HepG2 (cell line): ENCODE measurements around the gene OSBPL8. TPM values are rescaled to one million over a fixed set of nuclear protein-coding genes. Genes with fewer than 3 reads are reported as not detected.
A peak's percentile ranks its signal among the peaks of the same experiment; 100 is the strongest.

Source experiments
- ASH2L ChIP-seq: fragments of 300-600, 200-600 bp; sonication (generic); IDR thresholded peaks from 2 replicates; pipeline ENCODE4 v1.7.0; 2017; ENCODE audit warnings: low read depth, mild to moderate bottlenecking, moderate library complexity, mixed read lengths, low read length; ENCODE audit not compliant: insufficient read length
- ETV5 ChIP-seq: IDR thresholded peaks from 2 replicates; pipeline ENCODE4 v1.6.1; 2018; ENCODE audit warnings: missing biosample characterization, missing genetic modification reagents, inconsistent platforms, borderline replicate concordance
- HNRNPUL1 ChIP-seq: fragments of 200-400 bp; formaldehyde crosslinking; IDR thresholded peaks from 2 replicates; pipeline ENCODE4 v1.6.1; 2017; ENCODE audit warnings: low read depth, mild to moderate bottlenecking, low read length, moderate library complexity
- IKZF1 ChIP-seq: fragments of 450-650 bp; IDR thresholded peaks from 2 replicates; pipeline ENCODE4 v1.7.1; 2016
- IRF1 ChIP-seq: sonication (generic); formaldehyde crosslinking; IDR thresholded peaks from 2 replicates; pipeline ENCODE4 v1.4.0; 2020; ENCODE audit warnings: low read depth, mild to moderate bottlenecking, missing genetic modification reagents
- JDP2 ChIP-seq: sonication (generic); formaldehyde crosslinking; IDR thresholded peaks from 2 replicates; pipeline ENCODE4 v1.8.1; 2022; ENCODE audit warnings: missing genetic modification reagents, borderline replicate concordance
- NCOA5 ChIP-seq: sonication (generic); formaldehyde crosslinking; IDR thresholded peaks from 2 replicates; pipeline ENCODE4 v1.4.0; 2020; ENCODE audit warnings: missing genetic modification reagents
- NFKBIZ ChIP-seq: IDR thresholded peaks from 2 replicates; pipeline ENCODE4 v1.6.1; 2018; ENCODE audit warnings: missing genetic modification reagents, missing compliant biosample characterization
- PPARG ChIP-seq: conservative IDR thresholded peaks from 2 replicates; pipeline ENCODE4 v1.6.1; 2016; ENCODE audit warnings: missing biosample characterization, missing genetic modification reagents
- REL ChIP-seq: sonication (generic); formaldehyde crosslinking; conservative IDR thresholded peaks from 2 replicates; pipeline ENCODE4 v1.8.0; 2022; ENCODE audit warnings: mild to moderate bottlenecking, missing genetic modification reagents, moderate library complexity
- RXRA ChIP-seq: sonication (generic); formaldehyde crosslinking; IDR thresholded peaks from 2 replicates; pipeline ENCODE4 v1.5.1; 2020; ENCODE audit warnings: missing genetic modification reagents
- SMC3 ChIP-seq: IDR thresholded peaks from 2 replicates; pipeline ENCODE4 v1.6.1; 2011; ENCODE audit warnings: low read length, improper control_type of control experiment
- SNAPC4 ChIP-seq: sonication (generic); formaldehyde crosslinking; IDR thresholded peaks from 2 replicates; pipeline ENCODE4 v1.4.0; 2020; ENCODE audit warnings: mild to moderate bottlenecking, missing genetic modification reagents
- SRSF4 ChIP-seq: fragments of 200-400 bp; formaldehyde crosslinking; IDR thresholded peaks from one replicate; pipeline ENCODE4 v1.6.1; 2018; ENCODE audit warnings: mild to moderate bottlenecking, low read depth, low read length, moderate library complexity; ENCODE audit not compliant: poor library complexity, severe bottlenecking
- STAG1 ChIP-seq: sonication (generic); formaldehyde crosslinking; IDR thresholded peaks from 2 replicates; pipeline ENCODE4 v1.4.0; 2020; ENCODE audit warnings: missing genetic modification reagents
- STAT5B ChIP-seq: sonication (generic); formaldehyde crosslinking; IDR thresholded peaks from 2 replicates; pipeline ENCODE4 v1.4.0; 2020; ENCODE audit warnings: missing genetic modification reagents
- ZBTB37 ChIP-seq: sonication (generic); formaldehyde crosslinking; IDR thresholded peaks from 2 replicates; pipeline ENCODE4 v1.4.0; 2020; ENCODE audit warnings: mild to moderate bottlenecking, missing genetic modification reagents
- ZNF225 ChIP-seq: sonication (generic); formaldehyde crosslinking; IDR thresholded peaks from 2 replicates; pipeline ENCODE4 v1.4.0; 2020; ENCODE audit warnings: mild to moderate bottlenecking, missing genetic modification reagents
- ZNF253 ChIP-seq: sonication (generic); formaldehyde crosslinking; IDR thresholded peaks from 2 replicates; pipeline ENCODE4 v1.8.0; 2022; ENCODE audit warnings: mild to moderate bottlenecking, missing genetic modification reagents, borderline replicate concordance
- ZNF709 ChIP-seq: sonication (generic); formaldehyde crosslinking; IDR thresholded peaks from 2 replicates; pipeline ENCODE4 v1.5.0; 2020; ENCODE audit warnings: mild to moderate bottlenecking, missing genetic modification reagents
- polyA plus RNA-seq, 8 experiments: library from polyadenylated mRNA; depleted of rRNA in 3 of 8; stranded (reverse) in 7 of 8; unstranded in 1 of 8; fragments of >200 nt; fragmentation: Illumina TruSeq in 4 of 8; extraction: Trizol in 4 of 8; gene quantifications; 2 replicates each; pipeline versions ENCODE4 v1.2.1 to v1.2.3, GENCODE V29; 2011 to 2016; ENCODE audit warnings: low read depth in 4 of 8, missing spikeins in 1 of 8, mixed read lengths in 1 of 8; ENCODE audit not compliant: insufficient read depth in 1 of 8
- total RNA-seq, 5 experiments: library from RNA; depleted of rRNA; stranded (reverse); fragments of >200 nt; fragmentation: Illumina TruSeq; extraction: Trizol; gene quantifications; 2 replicates each; pipeline ENCODE4 v1.2.3, GENCODE V29; 2016; ENCODE audit warnings: low read depth in 1 of 5
- TF ChIP-seq, protein P1 (sequence below): sonication (generic); formaldehyde crosslinking; IDR thresholded peaks from 2 replicates; pipeline ENCODE4 v1.4.0; 2020; ENCODE audit warnings: missing genetic modification reagents; ENCODE audit errors: not compliant biosample characterization

OSBPL8 gene
- total and polyA plus RNA-seq, 2 of the 13 experiments (the other 11 are each of a cell fraction or from before 2014, with no cell fraction given): 11.0 to 33.9 TPM

- TF ChIP-seq NCOA5 (CRISPR knock-in tag) (no peak), SMC3 (no peak), STAG1 (CRISPR knock-in tag) (peak; percentile 35; the same call in 1 of the 2 replicates), IKZF1 (no peak), ZNF225 (CRISPR knock-in tag) (no peak; the same call in 1 of the 2 replicates), SNAPC4 (CRISPR knock-in tag) (peak; percentile 55; the same call in 1 of the 2 replicates), IRF1 (CRISPR knock-in tag) (no peak), JDP2 (CRISPR knock-in tag) (no peak), REL (CRISPR knock-in tag) (peak; percentile 90), STAT5B (CRISPR knock-in tag) (no peak), ZNF709 (CRISPR knock-in tag) (peak; percentile 24; the same call in 1 of the 2 replicates), NFKBIZ (CRISPR knock-in tag) (no peak; the same call in 1 of the 2 replicates), ZNF253 (CRISPR knock-in tag) (peak; percentile 93), SRSF4 (no peak), ASH2L (peak; percentile 89), HNRNPUL1 (no peak), ETV5 (peak; percentile 78; the same call in 1 of the 2 replicates), PPARG (CRISPR knock-in tag) (0 out of 2 replicates have a peak, but pooled peaks have one; percentile 5), ZBTB37 (no peak), RXRA (CRISPR knock-in tag) (peak; percentile 83)
- TF ChIP-seq, protein P1, sequence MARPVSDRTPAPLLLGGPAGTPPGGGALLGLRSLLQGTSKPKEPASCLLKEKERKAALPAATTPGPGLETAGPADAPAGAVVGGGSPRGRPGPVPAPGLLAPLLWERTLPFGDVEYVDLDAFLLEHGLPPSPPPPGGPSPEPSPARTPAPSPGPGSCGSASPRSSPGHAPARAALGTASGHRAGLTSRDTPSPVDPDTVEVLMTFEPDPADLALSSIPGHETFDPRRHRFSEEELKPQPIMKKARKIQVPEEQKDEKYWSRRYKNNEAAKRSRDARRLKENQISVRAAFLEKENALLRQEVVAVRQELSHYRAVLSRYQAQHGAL (CRISPR knock-in tag): no peak
Measured at GRCh38 chr12:76559400-76560085, at the start of gene OSBPL8 (continued).
